Measurements from ENCODE around the gene PLCB3.

PLCB3 gene

DNA sequence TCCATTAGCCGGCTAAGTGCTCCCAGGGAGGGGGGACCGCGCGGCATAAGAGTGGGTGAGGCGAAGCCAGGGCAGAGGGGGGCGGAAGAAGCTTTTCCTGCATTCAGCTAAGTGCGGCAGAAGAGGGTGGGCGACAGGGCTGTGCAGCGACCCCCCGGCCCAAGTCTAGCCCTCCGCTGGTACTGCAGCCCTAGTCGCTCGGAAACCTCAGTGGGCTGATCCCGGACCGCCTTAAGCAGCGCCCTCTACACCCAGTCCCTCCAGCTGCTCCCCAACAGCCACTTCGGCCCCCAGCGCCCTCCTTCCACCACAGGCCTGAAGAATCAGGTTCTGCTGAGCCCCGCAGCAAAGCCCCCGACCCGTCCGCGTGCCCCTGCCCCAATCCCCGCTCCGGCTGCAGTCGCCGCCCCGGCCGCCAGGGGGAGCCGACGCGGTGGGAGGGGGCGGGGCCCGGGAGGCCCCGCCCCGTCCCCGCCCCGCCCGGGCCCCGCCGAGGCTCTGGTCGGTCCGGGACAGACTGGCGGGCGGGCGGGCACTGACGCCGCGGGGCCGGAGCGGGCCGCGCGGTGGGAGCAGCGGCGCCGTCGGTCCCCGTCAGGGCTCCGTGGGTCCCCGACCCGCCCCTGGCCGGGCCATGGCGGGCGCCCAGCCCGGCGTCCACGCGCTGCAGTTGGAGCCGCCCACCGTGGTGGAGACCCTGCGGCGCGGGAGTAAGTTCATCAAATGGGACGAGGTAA, at the start of gene PLCB3:
Gene PLCB3 (plus strand): TSS at position 515 of the 737 bp plus-strand sequence. CDS start 120 bp downstream, at position 635.
- ATAC-seq (replicated peaks; ENCODE audit: extremely low read depth, poor library complexity, severe bottlenecking) (peak; percentile 50), DNase-seq (ENCODE audit: low spot score in 2 of 2) (peak in 1 of 2 donors; percentile 50)
- Mint-ChIP-seq H3K4me1 (peaks cover 30% of the 10 kb centered on the region), H3K36me3 (ENCODE audit: insufficient read depth) (peaks cover 6% of the 10 kb centered on the region), H3K4me3 (peak within 1 kb of the TSS; percentile 91), H3K9me3 (no peaks in the 10 kb centered on the region), H3K27me3 (no peaks in the 10 kb centered on the region), H3K27ac (ENCODE audit: low read depth) (peak within 1 kb of the TSS; percentile 87)

GRCh38 chr11:64201543-64201942, 49.8 kb upstream of the PLCB3 start:
- ATAC-seq (replicated peaks; ENCODE audit: extremely low read depth, poor library complexity, severe bottlenecking) (no peak), DNase-seq (ENCODE audit: low spot score in 2 of 2) (no peak)
- H3K27ac Mint-ChIP-seq (ENCODE audit: low read depth), result no peak overlapping the region
- peaks cover 72% of the 10 kb centered on the region for H3K36me3 Mint-ChIP-seq (ENCODE audit: insufficient read depth)
- no peaks in the 10 kb centered on the region for H3K27me3 Mint-ChIP-seq
- H3K4me1 Mint-ChIP-seq, result peaks cover 16% of the 10 kb centered on the region
- H3K4me3 Mint-ChIP-seq, result no peak overlapping the region
- H3K9me3 Mint-ChIP-seq, result no peaks in the 10 kb centered on the region

DNA sequence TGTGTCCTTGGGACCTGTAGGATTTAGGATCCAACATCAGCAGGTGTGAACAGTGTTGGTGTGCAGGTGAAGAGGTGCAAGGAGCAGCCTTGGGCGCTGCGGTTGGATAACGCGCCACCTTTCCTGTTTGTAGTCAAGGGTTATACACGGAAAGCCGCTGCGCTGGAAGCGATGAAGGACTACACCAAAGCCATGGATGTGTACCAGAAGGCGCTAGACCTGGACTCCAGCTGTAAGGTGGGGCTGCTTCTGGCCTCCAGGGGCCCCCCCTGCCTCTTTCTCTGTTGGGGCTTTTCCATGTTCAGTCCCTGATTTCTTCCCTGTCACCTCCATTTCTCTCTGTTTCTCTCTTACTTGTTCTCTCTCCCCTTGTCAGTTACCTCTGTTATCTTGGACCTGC, 48.3 kb upstream of the PLCB3 start:
- no peaks in the 10 kb centered on the region for H3K27me3 Mint-ChIP-seq
- H3K4me3 Mint-ChIP-seq, result no peak overlapping the region
- no peaks in the 10 kb centered on the region for H3K9me3 Mint-ChIP-seq
- ATAC-seq (replicated peaks; ENCODE audit: extremely low read depth, poor library complexity, severe bottlenecking) (no peak), DNase-seq (ENCODE audit: low spot score in 2 of 2) (no peak)
- peaks cover 20% of the 10 kb centered on the region for H3K4me1 Mint-ChIP-seq
- peaks cover 65% of the 10 kb centered on the region for H3K36me3 Mint-ChIP-seq (ENCODE audit: insufficient read depth)
- no peak overlapping the region for H3K27ac Mint-ChIP-seq (ENCODE audit: low read depth)

DNA sequence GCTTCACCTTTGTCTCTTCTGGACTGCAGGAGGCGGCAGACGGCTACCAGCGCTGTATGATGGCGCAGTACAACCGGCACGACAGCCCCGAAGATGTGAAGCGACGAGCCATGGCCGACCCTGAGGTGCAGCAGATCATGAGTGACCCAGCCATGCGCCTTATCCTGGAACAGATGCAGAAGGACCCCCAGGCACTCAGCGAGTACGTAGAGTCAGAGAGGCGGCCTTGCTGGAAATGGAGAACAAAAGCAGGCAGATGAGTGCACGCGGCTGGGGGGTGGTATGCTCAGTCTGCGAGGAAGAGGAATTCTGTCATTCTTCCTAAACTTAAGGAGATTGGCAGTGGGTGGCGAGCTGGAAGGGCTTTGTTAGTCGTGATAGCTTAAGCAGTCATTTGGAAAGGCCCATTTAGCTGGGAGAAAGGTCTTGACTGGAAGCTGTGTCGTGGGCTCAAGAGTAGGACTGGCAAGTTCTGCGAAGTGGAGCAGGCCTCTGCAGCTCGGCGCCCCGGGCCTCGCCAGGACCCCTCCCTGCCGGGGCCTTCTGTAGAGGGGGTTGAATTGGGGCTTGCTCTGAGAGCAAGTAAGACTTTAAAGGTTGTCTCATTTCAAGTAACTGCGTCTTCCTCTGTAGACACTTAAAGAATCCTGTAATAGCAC, 47.8 kb upstream of the PLCB3 start:
- peaks cover 59% of the 10 kb centered on the region for H3K36me3 Mint-ChIP-seq (ENCODE audit: insufficient read depth)
- H3K27ac Mint-ChIP-seq (ENCODE audit: low read depth), result no peak overlapping the region
- no peak overlapping the region for H3K4me3 Mint-ChIP-seq
- H3K27me3 Mint-ChIP-seq, result no peaks in the 10 kb centered on the region
- ATAC-seq (replicated peaks; ENCODE audit: extremely low read depth, poor library complexity, severe bottlenecking) (no peak), DNase-seq (ENCODE audit: low spot score in 2 of 2) (no peak)
- peaks cover 26% of the 10 kb centered on the region for H3K4me1 Mint-ChIP-seq
- no peaks in the 10 kb centered on the region for H3K9me3 Mint-ChIP-seq

DNA sequence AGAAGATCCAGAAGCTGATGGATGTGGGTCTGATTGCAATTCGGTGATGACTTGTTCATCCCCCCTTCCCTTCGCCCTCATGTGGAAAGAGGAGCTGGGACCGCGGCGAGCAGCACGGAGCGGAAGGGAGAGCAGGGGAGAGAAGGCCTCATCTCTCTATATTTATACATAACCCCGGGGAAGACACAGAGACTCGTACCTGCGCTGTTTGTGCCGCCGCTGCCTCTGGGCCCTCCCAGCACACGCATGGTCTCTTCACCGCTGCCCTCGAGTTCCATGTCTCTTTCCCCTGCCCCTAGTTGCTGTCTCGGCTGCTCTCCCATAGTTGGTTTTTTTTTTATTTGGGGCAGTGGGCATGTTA, 47.3 kb upstream of the PLCB3 start:
- Mint-ChIP-seq H3K9me3 (no peaks in the 10 kb centered on the region), H3K27ac (ENCODE audit: low read depth) (peak overlapping the region; percentile 62), H3K4me1 (peaks cover 31% of the 10 kb centered on the region), H3K27me3 (no peaks in the 10 kb centered on the region), H3K36me3 (ENCODE audit: insufficient read depth) (peaks cover 54% of the 10 kb centered on the region), H3K4me3 (no peak overlapping the region)
- no peak for ATAC-seq (replicated peaks; ENCODE audit: extremely low read depth, poor library complexity, severe bottlenecking)
- DNase-seq (ENCODE audit: low spot score in 2 of 2), result no peak

DNA sequence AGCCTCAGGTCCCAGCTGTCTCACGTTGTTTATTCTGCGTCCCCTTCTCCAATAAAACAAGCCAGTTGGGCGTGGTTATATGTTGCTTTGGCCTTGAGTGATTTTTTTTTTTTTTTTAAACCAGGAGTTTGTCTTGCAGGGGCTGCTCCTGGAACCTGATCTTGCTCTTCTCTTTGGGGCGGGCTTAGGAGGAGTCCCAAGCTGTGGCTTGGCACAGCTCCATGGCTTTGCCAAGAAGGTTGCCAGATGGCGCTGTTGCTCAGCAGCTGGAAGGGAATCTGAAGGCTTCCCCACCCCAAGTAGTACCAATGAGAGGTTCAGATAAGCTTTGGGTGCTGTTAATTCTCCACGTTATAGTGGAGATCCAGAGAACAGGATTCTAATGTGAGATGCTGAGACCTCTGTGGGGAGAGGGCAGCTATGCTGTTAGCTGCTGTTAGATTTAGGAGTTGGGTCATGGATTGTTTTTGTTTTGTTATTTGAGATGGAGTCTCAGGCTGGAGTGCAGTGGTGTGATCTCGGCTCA, 46.8 kb upstream of the PLCB3 start:
- peak; percentile 57 for ATAC-seq (replicated peaks; ENCODE audit: extremely low read depth, poor library complexity, severe bottlenecking)
- Mint-ChIP-seq H3K9me3 (no peaks in the 10 kb centered on the region), H3K4me3 (peak overlapping the region; percentile 57), H3K4me1 (peaks cover 34% of the 10 kb centered on the region), H3K27me3 (no peaks in the 10 kb centered on the region), H3K36me3 (ENCODE audit: insufficient read depth) (peaks cover 50% of the 10 kb centered on the region), H3K27ac (ENCODE audit: low read depth) (peak overlapping the region; percentile 62)
- DNase-seq (ENCODE audit: low spot score in 2 of 2), result peak; percentile 70 to 80

- peak within 1 kb of the TSS; percentile 89 for H3K4me3 Mint-ChIP-seq
- peaks cover 40% of the 10 kb centered on the region for H3K4me1 Mint-ChIP-seq
- ATAC-seq (replicated peaks; ENCODE audit: extremely low read depth, poor library complexity, severe bottlenecking) (peak; percentile 66), DNase-seq (ENCODE audit: low spot score in 2 of 2) (peak in 1 of 2 donors; percentile 49)
- no peaks in the 10 kb centered on the region for H3K27me3 Mint-ChIP-seq
- peak within 1 kb of the TSS; percentile 86 for H3K27ac Mint-ChIP-seq (ENCODE audit: low read depth)
- H3K36me3 Mint-ChIP-seq (ENCODE audit: insufficient read depth), result peaks cover 33% of the 10 kb centered on the region
- no peaks in the 10 kb centered on the region for H3K9me3 Mint-ChIP-seq
Measured at GRCh38 chr11:64206457-64207255, 44.7 kb upstream of the PLCB3 start, which contains the start of gene FERMT3. Gene FERMT3, plus strand, starts transcription at chr11:64206721. Its CDS starts 644 bp downstream, at chr11:64207365.

DNA sequence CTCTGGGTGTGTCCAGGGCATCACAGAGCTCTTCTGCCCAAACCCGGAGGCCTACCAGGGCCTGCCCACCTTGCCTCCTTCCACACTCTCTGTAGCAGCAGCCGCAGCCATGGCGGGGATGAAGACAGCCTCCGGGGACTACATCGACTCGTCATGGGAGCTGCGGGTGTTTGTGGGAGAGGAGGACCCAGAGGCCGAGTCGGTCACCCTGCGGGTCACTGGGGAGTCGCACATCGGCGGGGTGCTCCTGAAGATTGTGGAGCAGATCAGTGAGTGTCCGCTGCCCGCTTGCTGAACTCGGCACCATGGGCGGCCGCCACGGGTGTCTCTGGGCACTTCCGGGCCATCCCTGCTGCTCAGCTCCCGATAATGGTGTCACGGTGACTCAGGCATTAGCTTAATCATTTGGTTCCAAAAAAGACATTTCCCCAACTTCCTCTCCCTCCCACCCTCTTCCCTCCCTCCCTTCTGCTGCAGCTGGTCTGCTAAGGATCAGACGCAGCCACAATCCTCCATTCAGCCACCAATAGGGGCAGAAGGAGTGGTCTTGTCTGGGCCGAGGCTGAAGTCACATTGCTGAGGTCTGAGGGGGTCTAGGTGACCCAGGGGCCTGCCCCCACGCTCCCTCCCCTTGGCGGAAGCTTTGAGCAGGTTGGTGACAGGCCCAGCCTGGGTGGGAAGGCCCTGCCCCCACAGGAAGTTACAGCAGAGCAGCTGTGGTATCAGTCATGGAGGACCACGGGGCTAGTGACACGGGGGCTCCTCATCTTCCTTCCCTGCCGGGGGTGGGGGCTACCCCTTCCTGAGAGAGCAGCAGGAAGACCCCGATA, 43.9 kb upstream of the PLCB3 start:
- Mint-ChIP-seq H3K27ac (ENCODE audit: low read depth) (peak overlapping the region; percentile 86), H3K9me3 (no peaks in the 10 kb centered on the region), H3K4me3 (peak overlapping the region; percentile 89), H3K4me1 (peaks cover 46% of the 10 kb centered on the region), H3K36me3 (ENCODE audit: insufficient read depth) (peaks cover 29% of the 10 kb centered on the region), H3K27me3 (no peaks in the 10 kb centered on the region)
- DNase-seq (ENCODE audit: low spot score in 2 of 2), result peak; percentile 52 to 62
- peak; percentile 76 for ATAC-seq (replicated peaks; ENCODE audit: extremely low read depth, poor library complexity, severe bottlenecking)

- Mint-ChIP-seq H3K27me3 (no peaks in the 10 kb centered on the region), H3K27ac (ENCODE audit: low read depth) (peak overlapping the region; percentile 86)
- no peak for DNase-seq (ENCODE audit: low spot score in 2 of 2)
Measured at GRCh38 chr11:64208086-64208795, 43.1 kb upstream of the PLCB3 start.

GRCh38 chr11:64208796-64209562, 42.4 kb upstream of the PLCB3 start:
- Mint-ChIP-seq H3K4me1 (peaks cover 43% of the 10 kb centered on the region), H3K4me3 (peak overlapping the region; percentile 89), H3K36me3 (ENCODE audit: insufficient read depth) (peaks cover 32% of the 10 kb centered on the region), H3K9me3 (no peaks in the 10 kb centered on the region), H3K27me3 (no peaks in the 10 kb centered on the region), H3K27ac (ENCODE audit: low read depth) (peak overlapping the region; percentile 86)
- no peak for DNase-seq (ENCODE audit: low spot score in 2 of 2)
- no peak for ATAC-seq (replicated peaks; ENCODE audit: extremely low read depth, poor library complexity, severe bottlenecking)

More at GRCh38 chr11:64208086-64208795, 43.1 kb upstream of the PLCB3 start:
- Mint-ChIP-seq H3K4me1 (peaks cover 47% of the 10 kb centered on the region), H3K4me3 (peak overlapping the region; percentile 89), H3K9me3 (no peaks in the 10 kb centered on the region), H3K36me3 (ENCODE audit: insufficient read depth) (peaks cover 32% of the 10 kb centered on the region)
- no peak for ATAC-seq (replicated peaks; ENCODE audit: extremely low read depth, poor library complexity, severe bottlenecking)

GRCh38 chr11:64209563-64209843, 41.8 kb upstream of the PLCB3 start:
- Mint-ChIP-seq H3K36me3 (ENCODE audit: insufficient read depth) (peaks cover 30% of the 10 kb centered on the region), H3K4me3 (no peak overlapping the region), H3K9me3 (no peaks in the 10 kb centered on the region), H3K27ac (ENCODE audit: low read depth) (no peak overlapping the region), H3K4me1 (peaks cover 39% of the 10 kb centered on the region), H3K27me3 (no peaks in the 10 kb centered on the region)
- no peak for DNase-seq (ENCODE audit: low spot score in 2 of 2)
- no peak for ATAC-seq (replicated peaks; ENCODE audit: extremely low read depth, poor library complexity, severe bottlenecking)

Measured in central memory CD8-positive, alpha-beta T cell (primary cell).